Spleen (tissue), 11 donors: Measurements from ENCODE around the gene MINDY4. TPM values are rescaled to one million over a fixed set of nuclear protein-coding genes. Genes with fewer than 3 reads are reported as not detected.

ENCODE experiments used
- DNase-seq: peaks from one replicate; pipeline ENCODE4 v3.0.0-alpha.2; 2020
- H3K27ac ChIP-seq, 8 donors: fragments of 200-600 bp; sonication (generic) in 7 of 8; 1 replicate in 4 of 8; 2 replicates in 4 of 8; pipeline versions ENCODE4 v1.5.0 to v1.8.0; 2016 to 2021; ENCODE audit warnings: inconsistent platforms in 4 of 8, mild to moderate bottlenecking in 4 of 8, moderate library complexity in 1 of 8
- H3K27me3 ChIP-seq, 7 donors: fragments of 200-600 bp; sonication (generic) in 6 of 7; replicated peaks in 1 of 7; 1 replicate in 4 of 7; 2 replicates in 3 of 7; pipeline versions ENCODE4 v1.5.0 to v1.8.0; 2016 to 2021; ENCODE audit warnings: inconsistent platforms in 3 of 7, mild to moderate bottlenecking in 1 of 7
- H3K36me3 ChIP-seq, 6 donors: fragments of 200-600 bp; sonication (generic) in 5 of 6; 1 replicate in 4 of 6; 2 replicates in 2 of 6; pipeline versions ENCODE4 v1.5.0 to v1.8.0; 2016 to 2021; ENCODE audit warnings: inconsistent platforms in 2 of 6
- H3K4me1 ChIP-seq, 6 donors: fragments of 200-600 bp; sonication (generic) in 5 of 6; 1 replicate in 3 of 6; 2 replicates in 3 of 6; pipeline versions ENCODE4 v1.5.0 to v1.8.0; 2016 to 2021; ENCODE audit warnings: inconsistent platforms in 3 of 6
- H3K4me3 ChIP-seq, 8 donors: fragments of 200-600 bp; sonication (generic) in 7 of 8; 1 replicate in 4 of 8; 2 replicates in 4 of 8; pipeline versions ENCODE4 v1.5.0 to v1.8.0; 2016 to 2021; ENCODE audit warnings: inconsistent platforms in 4 of 8, mild to moderate bottlenecking in 4 of 8, moderate library complexity in 2 of 8
- H3K9me3 ChIP-seq, 8 donors: fragments of 200-600 bp; sonication (generic) in 7 of 8; 1 replicate in 4 of 8; 2 replicates in 4 of 8; pipeline versions ENCODE4 v1.5.0 to v1.8.0; 2016 to 2021; ENCODE audit warnings: inconsistent platforms in 4 of 8
- CTCF ChIP-seq, 11 experiments: fragments of 200-600 bp in 7 of 11; fragments of 450-650 bp in 4 of 11; sonication (generic) in 4 of 11; IDR thresholded peaks in 8 of 11; conservative IDR thresholded peaks in 3 of 11; 1 replicate in 7 of 11; 2 replicates in 4 of 11; pipeline versions ENCODE4 v1.4.0 to v1.8.0; 2016 to 2021; ENCODE audit warnings: antibody characterized with exemption in 11 of 11, inconsistent platforms in 4 of 11, mild to moderate bottlenecking in 1 of 11
- POLR2A ChIP-seq, 3 donors: fragments of 450-650 bp; IDR thresholded peaks; one replicate each; pipeline ENCODE4 v1.5.1; 2017; ENCODE audit warnings: antibody characterized with exemption in 3 of 3, mild to moderate bottlenecking in 1 of 3
- POLR2AphosphoS5 ChIP-seq, 3 donors: sonication (generic); formaldehyde crosslinking; IDR thresholded peaks; one replicate each; pipeline ENCODE4 v1.5.1; 2017; ENCODE audit warnings: antibody characterized with exemption in 3 of 3
- WGBS, 5 donors: extraction: QIAGEN DNeasy Blood & Tissue Kit in 3 of 5; methylation state at CpG; one replicate each; pipeline versions ENCODE4 v1.1.5 to v1.1.7; 2013 to 2018; 5-methylcytosine and 5-hydroxymethylcytosine counted together
- intact Hi-C: fragments of 100-400 bp; cut with DNase I; formaldehyde crosslinking; loops from one replicate; pipeline ENCODE4 v1.15.0; 2023; ENCODE audit warnings: low total_unique reads
- polyA plus RNA-seq, 3 donors: library from polyadenylated mRNA; stranded (reverse); fragments of 200-250 nt; gene quantifications; one replicate each; pipeline ENCODE4 v1.2.1, GENCODE V29; 2013
- total RNA-seq, 7 donors: library from RNA; depleted of rRNA in 3 of 7; stranded (reverse); fragments of >200 nt in 3 of 7; fragmentation: NEBNext Ultra II Directional in 4 of 7; extraction: Animal tissue kit (Norgen Biotek cat#: 25700) in 4 of 7; gene quantifications; one replicate each; pipeline versions ENCODE4 v1.1.0 to v1.2.1, GENCODE V29; 2016 to 2021
- donor health status: healthy with polysubstance abuse.
- donor health status: DM: no; HTN: no; CAD: no; lungs with moderate emphysema.
- donor health status: DM: no; HTN: no; CAD: no.
- donor health status: Bipolar disorder and iron deficiency.
- donor health status: healthy.
- donor health status: DM: no; HTN: no; CAD: no.
- donor health status: DM: yes; HTN: yes; CAD: no.

The MINDY4 gene
- total and polyA plus RNA-seq, 10 donors: 0.63 to 7.0 (median 3.0) TPM

DNA sequence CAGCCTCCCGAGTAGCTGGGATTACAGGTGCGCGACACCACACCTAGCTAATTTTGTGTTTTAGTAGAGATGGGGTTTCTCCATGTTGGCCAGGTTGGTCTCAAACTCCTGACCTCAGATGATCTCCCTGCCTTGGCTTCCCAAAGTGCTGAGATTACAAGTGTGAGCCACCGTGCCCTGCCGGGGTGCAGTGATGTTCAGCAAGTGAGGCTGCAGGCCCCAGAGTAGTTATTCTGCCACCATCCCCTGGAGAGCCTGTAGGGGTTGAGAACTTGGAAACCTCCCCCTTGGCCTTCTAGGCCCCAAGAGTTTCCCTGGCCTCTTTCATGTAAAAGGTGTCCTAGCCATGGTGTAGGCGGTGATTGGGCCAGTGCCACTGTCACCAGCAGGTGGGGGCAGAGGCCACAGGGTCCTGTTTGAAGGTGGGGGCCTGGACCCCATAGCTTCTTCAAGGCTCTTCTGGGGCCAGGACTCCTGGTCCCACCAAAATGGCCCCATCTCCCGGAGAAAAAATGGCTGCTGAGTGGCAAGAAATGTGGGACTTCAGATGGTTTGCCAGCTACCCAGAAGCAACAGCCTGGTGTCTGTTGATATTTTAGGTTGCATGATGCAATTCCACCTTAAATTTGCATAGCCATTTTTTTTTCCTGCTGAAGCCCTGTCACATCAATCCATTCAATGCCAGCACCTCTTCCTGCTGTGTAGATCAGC lies 44.8 kb upstream of the MINDY4 start:
- Histone ChIP-seq H3K36me3 (no peaks in the 10 kb centered on the region), H3K4me3 (peak overlapping the region in 4 of 8 donors; percentile 2 to 56 (median 14)), H3K4me1 (peaks cover 0 to 24% (median 6%) of the 10 kb centered on the region in 6 donors), H3K27ac (peak overlapping the region in 6 of 8 donors; percentile 1 to 78 (median 52)), H3K9me3 (no peaks in the 10 kb centered on the region), H3K27me3 (peaks cover 0 to 5% (median 0%) of the 10 kb centered on the region in 7 donors)
- TF ChIP-seq CTCF (IDR thresholded peaks at IDR 0.05 in 8 of 11, conservative IDR thresholded peaks at IDR 0.05 in 3 of 11) (no peak), POLR2AphosphoS5 (IDR thresholded peaks at IDR 0.05) (no peak), POLR2A (IDR thresholded peaks at IDR 0.05) (no peak)
- intact Hi-C loops: no loop called here
- peak; percentile 62 for DNase-seq
- WGBS, 5 donors: 91 to 95% (median 94%) methylated on average over 5 to 7 of the region's 7 CpGs

DNA sequence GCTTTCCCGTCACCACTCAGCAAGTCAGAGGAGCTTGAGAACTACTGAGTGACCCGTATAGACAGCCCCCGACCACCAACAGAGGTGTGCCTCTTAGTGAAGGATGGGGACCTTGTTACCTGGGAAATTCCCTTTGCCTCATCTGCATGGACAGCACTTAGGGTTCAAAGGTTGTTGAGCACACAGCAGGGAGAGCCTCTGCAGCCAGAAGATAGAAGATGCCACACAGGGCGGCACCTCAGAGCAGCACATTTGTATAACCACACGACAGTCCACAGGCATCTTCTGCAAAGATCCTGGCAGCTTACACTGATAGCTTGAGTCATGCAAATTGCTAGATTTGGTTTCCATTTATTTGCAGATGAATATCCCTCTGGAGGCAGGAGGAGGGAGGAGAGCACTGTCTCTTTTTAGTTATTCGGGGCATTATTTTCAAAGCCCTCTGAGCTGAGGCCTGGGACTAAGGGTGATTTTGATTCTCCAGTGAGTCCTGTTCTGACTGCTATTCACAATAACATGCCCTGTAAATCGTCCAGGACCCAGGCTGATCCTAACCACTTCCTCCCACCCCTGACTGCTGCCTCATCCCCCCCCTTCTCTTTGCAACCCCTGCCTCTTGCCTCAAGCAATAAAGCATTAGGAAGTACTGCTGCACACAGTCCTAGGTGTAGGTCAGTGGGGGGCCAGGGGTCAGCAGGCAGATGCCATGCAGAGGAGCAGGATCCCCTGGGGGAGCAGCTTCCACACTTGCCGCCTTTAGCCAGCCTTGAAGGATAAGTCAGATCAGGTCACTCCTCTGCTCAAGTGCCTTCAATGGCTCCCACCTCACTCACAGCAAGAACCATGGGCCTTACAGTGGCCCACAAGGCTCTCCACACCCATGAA lies 43.9 kb upstream of the MINDY4 start:
- peak overlapping the region in 5 of 8 donors; percentile 2 to 56 (median 19) for H3K4me3 ChIP-seq
- 41 to 51% (median 47%) methylated on average over 8 of the region's 8 CpGs for WGBS, 5 donors
- intact Hi-C loops: no loop called here
- TF ChIP-seq POLR2AphosphoS5 (IDR thresholded peaks at IDR 0.05) (no peak), CTCF (IDR thresholded peaks at IDR 0.05 in 8 of 11, conservative IDR thresholded peaks at IDR 0.05 in 3 of 11) (no peak), POLR2A (IDR thresholded peaks at IDR 0.05) (no peak)
- peak overlapping the region in 6 of 8 donors; percentile 1 to 78 (median 52) for H3K27ac ChIP-seq
- peaks cover 0 to 24% (median 6%) of the 10 kb centered on the region in 6 donors for H3K4me1 ChIP-seq
- DNase-seq: peak; percentile 79
- H3K9me3 ChIP-seq: no peaks in the 10 kb centered on the region
- H3K36me3 ChIP-seq: no peaks in the 10 kb centered on the region
- peaks cover 0 to 5% (median 0%) of the 10 kb centered on the region in 7 donors for H3K27me3 ChIP-seq

- no peaks in the 10 kb centered on the region for H3K9me3 ChIP-seq
- TF ChIP-seq POLR2A (IDR thresholded peaks at IDR 0.05) (no peak), POLR2AphosphoS5 (IDR thresholded peaks at IDR 0.05) (no peak), CTCF (IDR thresholded peaks at IDR 0.05 in 8 of 11, conservative IDR thresholded peaks at IDR 0.05 in 3 of 11) (no peak)
- 70 to 78% (median 73%) methylated on average over 6 of the region's 6 CpGs for WGBS, 5 donors
- no peak overlapping the region for H3K27ac ChIP-seq
- peak; percentile 51 for DNase-seq
- peaks cover 0 to 24% (median 6%) of the 10 kb centered on the region in 6 donors for H3K4me1 ChIP-seq
- intact Hi-C loops: no loop called here
- no peak overlapping the region for H3K4me3 ChIP-seq
- no peaks in the 10 kb centered on the region for H3K36me3 ChIP-seq
- H3K27me3 ChIP-seq: peaks cover 0 to 9% (median 0%) of the 10 kb centered on the region in 7 donors
These were observed 42.6 kb upstream of the MINDY4 start for GRCh38 chr7:30728591-30729100.
